Brain pericyte (primary cell): ENCODE results near the gene LRRC10B.

ENCODE experiments used
- DNase-seq: peaks from one replicate; pipeline ENCODE4 v3.0.0-alpha.2; 2012; ENCODE audit warnings: low read depth, low spot score

LRRC10B gene

DNA sequence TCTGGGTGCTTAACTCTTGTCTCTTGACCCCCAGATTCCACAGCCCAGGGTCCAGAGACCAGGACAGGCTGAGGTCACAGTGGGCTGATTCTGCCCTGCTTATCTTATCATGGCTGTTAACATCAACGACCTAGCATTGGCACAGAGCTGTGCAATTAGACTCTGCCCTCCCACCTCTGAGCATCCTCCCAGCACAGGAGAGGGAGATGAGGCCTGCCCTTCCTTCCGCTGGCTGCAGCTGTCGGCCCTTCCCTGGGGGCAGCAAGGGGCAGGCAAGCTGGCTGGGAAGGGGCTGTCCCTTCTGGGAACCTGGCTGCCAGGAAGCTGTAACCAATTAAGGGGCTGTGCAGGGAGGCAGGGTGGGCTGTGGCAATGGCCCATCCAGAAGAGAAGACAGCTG, 22.5 kb downstream of the LRRC10B start:
- DNase-seq: no peak

DNA sequence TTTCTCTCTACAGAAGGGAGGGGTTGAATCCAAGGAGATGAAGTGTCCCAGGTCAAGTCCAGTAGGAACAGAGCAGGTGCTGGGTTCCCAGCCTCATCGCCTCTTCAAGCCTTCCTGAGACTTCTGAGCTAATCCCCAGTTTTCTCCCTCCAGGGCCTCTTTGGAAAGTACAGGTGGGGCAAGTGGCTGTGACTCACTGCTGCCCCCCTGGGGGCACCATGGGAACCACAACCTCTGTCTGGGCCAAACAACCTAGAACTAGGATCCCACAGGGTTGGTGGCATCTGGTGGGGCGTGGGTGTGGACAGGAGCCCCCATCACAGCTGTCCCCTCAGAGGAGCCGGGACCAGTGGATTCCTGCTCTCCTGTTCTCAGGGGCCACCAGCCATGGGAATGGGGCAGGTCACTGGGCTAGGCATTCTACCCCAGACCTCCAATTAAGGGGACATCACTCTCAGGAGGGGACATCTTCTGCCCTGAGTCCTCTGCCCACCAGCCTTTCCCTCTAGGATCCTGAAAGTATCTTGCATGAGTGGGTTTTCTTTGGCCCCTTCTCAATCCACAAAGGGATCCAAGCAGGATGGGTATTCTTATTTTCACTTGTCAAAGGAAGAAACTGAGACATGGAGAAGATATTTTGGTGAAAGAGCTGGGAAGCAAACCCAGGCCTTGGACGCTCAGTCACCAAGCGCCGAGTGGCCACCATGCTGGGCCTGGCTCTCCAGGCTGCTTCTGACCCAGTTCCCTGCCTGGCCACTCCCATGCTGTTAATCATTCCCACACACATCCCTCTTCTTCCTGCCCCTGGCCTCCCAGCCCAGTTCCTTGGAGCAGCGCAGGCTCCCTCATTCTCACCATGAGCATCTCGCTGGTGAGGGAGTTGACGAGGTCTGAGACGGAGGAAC, 23.8 kb downstream of the LRRC10B start:
- DNase-seq: no peak

DNA sequence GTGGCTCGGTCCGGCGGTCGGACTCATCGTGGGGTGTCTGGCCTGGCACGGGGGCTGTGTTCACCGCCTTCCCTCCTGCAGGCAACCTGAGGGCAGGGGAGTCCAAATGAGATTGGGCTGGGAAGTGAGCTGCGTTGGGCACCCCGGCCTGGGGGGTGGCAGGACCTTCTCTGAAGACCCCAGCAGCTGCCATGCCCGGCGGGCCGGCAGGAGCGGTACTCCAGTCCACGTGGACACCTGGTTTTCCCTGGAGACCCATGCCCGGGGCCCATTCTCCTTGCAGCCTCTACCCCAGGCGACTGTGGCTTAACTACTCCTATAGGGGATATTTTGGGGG, 24.5 kb downstream of the LRRC10B start:
- no peak for DNase-seq

DNA sequence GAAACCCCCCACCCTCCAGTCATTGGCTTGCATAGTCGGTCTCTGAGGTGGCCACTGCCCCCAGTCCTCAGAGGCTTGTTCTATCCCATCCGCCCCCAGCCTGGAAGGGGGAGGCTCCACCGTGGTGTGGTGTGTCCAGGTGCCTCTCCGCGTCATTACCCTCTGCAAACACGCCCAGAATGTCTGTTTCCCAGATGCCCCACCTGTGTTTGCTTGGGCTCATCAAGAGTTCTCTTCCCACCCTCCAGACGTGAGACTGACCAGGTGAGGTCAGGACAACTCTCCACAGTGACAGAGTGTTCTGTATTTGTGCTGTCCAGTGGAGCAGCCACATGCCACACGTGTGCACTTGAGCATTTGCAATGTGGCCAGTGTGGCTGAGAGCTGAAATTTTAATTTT, 24.9 kb downstream of the LRRC10B start:
- no peak for DNase-seq

DNA sequence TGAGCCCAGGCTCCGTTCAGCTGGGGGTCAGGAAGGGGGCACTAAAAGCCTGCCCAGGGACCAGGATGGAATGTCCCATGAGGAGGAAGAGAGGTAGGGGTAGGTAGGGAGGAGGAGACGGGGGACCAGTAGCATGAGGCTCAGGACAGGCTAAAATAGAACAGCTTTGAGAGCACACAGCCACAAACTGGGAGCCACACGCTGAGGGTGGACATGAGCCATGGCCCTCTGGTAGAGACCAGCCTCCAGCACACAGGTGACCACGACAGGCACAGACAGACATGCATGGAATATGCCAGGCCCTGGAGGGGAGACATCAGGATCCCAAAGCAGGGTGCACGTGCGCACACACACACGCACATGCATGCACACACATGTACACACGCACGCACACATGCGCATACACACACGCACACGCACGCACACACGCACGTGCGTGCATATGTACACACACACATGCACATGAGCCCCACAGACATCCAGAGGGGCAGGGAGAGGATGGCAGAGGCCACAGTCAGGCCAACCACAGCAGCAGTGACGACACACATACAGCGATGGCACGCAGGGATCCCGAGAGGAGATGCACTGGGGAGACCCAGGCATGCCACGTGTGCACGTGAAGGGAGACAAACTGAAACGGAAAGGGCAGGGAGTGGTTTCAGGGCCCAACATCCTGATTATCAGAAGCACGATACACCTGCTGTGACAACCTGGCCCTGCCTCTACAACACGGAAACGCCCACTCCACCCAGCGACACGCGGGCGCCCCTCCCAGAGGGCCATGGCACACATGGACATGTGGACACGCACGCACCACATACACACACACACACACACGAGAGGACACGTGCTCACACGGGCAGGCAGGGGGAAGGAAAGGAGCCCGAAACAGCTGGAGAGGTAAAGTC, 25.7 kb downstream of the LRRC10B start:
- no peak for DNase-seq

DNA sequence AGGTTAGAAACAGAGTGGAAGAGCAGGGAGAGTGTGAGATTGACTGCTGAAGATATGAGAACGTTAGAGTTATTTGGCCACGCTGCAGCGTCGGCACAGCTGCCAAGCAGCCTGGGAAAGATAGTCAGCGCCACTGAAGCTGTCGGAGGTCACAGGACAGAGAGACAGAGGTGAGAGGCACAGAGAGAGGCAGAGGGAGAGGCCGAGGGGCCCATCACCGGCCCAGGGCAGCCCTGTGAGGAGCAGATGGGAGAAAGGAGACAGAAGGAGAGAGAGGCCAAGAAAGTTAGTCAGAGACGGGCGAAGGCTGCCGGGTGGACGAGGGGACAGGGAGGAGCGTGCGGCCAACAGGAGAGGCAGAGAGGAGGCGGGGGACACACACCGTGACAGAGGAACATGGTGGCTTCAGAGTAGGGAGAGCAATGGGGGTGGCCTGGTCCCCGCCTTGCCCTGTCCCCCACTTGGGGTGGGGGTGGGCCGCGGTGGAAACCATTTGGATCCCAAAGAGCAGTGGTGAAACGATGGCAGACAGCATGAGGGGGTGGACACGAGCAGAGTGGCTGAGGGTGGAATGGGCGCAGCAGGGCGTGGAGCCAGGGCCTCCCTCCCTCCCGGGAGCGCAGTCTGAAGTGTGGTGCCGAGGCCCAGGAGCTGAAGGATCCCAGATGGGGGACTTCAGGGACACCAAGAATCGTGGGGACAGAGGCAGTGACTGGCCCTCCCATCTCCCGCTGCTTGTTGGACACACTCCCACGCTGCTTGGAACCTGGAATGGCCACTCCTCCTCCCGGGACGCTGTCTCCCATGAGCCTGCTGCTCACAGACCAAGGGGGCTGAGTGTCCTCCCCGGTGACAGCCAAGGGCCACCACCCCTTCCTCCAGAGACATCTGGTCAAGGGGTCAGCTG, 26.6 kb downstream of the LRRC10B start:
- DNase-seq: no peak

DNA sequence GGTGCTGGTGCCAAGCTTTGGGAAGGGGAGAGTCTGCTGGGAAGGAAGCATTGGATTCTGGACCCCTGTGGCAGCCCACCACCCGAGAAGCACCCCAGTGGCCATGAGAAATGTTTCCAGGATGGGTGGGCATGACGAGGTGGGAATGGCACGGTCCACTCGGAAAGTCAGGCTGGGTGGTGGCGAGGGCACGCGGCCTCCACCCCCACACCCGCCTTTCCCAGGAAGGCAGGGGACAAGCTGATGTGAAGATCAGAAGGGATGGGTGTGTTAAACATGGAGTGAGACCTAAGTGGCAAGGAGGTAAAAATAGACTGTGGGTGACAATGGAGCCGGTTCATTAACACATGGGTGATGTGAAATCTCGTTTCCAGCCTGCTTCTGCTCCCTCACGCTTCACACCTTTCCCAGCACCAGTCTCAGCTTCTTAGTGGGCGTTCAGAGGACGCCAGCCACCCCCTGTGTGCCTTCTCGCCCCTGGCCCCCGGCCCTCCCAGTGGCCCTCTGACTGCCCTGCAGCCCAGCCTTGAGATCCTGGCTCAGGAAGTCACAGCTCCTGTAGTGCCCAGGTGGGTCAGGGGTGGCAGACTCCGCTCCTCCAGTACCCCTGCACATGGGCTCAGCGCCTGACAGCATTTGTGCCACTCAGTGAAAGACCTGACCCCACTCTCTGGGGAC, 27.6 kb downstream of the LRRC10B start:
- DNase-seq: no peak

DNA sequence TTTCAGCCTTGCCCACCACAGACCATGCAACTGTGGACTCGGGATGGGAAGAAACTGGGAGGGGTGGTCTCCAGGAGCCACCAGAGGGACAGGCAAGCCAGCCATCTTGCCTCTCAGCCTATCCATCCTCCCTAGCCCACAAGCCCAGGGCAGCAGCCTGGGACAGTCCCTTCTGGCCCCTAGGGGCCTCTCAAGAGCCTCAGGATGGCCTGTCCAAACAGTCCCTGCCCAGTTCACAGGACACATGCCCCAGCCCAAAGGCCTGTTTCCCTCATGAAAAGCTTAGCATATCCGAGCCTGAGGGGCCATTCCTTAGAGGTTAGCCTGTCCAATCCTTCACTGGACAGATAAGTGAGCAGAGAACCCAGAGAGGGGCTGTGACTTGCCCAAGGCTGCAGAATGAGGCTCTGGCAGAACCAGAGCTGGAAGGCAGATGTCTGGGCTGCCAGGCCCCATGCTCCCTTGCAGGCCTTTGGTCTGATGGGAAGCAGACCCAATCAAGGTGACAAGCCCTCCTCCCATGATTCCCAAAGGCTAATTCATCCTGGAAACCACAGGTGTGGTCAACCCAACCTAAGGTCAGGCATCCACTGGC, 28.2 kb downstream of the LRRC10B start:
- DNase-seq: no peak

DNA sequence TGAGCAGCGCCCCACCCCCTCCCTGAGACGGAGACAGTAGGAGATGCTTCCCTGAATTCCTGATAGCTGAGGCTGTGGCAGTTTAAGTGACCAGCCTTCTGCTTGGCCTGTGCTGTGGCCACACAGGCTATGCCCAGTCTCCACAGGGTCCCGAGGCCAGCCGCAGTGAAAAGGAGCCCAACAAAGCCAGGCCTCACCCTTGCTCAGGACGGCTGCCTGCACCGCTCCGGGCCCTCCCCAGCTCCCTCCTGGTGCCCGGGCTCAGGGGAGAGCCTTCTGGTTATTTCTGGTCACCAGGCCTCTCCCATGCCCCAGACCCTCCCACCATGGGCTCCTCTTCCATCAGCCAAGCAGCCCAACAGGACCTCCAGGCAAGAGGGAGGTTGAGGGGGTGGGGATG, 28.8 kb downstream of the LRRC10B start:
- no peak for DNase-seq

DNA sequence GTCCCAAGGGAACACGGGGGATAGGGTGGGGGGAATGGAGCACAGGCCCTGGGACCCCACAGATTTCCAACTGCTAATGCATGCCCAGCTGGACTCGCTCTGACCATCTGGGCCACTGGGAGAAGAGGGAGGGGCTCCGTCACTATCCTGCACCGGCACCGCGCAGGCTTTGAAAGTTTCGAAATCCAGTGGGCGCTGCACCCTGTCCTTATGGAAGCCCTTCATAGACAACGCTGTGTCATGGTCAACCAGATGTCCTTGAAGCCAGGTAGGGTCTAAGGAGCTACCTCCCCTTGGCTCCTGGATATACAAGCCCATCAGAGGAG, 30.1 kb downstream of the LRRC10B start:
- no peak for DNase-seq

DNA sequence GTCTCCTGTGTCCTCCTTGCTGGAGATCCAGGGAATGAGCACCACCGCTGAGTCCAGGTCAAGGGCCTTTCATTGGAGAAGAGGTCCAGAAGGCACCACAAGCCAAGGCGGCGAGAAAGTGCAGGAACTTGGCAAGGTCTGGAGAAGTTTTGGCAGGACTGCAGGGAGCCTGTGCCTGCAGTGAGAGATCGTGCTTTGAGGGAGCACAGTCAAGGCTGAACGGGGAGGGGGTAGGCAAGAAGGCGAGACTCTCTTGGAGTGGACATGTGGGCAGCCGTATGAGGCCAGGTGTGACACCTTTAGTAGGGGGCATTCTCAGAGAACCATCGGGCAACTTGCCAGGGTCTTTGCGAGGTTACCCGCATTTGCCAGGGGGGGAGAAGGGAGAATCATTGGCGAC, 30.5 kb downstream of the LRRC10B start:
- no peak for DNase-seq

DNA sequence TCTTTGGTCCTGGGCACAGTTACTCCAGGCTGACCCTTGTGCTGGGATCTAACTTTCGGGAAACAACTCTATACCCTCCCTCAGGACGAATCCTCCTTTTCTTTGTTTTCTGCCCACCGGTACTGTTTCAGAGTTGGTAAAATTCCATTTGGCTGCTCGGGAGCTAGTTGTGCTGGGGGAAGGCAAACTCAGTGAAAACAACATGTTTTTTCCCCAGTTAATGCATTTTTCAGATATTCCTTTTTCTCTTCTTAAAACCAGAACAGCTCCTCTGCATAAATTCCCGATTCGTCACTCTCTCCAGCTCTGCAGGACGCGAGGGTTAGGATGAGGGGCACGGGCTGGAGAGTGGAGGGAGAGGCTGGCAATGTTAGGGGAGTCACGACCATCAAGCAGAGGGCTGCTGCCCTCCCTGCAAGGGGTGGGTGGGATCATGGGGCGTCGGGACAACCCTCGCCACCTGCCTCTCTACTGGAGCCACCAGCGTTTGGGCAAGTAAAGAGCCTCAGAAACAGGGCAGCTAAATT, 31.3 kb downstream of the LRRC10B start:
- no peak for DNase-seq

DNA sequence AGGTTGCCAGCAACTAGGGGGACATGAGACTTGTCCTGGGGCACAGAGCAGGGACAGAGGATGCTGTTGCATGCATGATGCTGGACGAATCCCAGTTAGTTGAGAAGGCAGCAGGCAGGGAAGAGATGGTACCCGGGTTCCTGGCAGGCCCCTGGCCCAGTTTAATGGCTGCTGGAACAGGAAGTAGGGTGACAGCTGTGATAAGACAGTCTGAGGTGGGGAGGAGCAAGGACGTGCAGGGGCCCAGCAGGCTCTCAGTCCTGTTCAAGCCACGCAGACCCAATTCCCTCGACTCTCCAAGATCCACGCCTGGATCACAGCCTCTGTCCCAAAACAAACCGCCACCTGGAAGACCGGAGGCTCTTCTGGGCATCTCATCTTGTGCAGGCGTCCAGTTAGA, 32.0 kb downstream of the LRRC10B start:
- DNase-seq: no peak

DNA sequence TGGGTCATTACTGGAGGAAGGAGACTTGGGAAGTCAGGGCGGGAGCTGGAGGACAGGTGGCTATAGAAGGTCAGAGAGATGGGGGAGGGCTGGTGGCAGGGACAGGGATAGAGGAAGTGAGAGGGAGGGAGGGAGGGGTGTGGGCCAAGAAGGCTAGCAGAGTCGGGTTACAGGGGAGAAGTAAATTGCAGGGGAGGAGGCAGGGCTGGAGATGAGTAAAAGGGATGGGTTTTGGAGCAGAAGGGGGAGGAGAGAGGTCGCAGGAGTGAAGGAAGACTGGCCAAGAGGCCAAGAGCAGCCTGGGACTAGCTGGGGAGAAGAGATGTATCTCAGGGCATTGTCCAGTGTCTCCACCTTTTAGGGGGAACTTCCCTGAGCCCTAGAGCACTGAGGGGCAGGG, 33.0 kb downstream of the LRRC10B start:
- DNase-seq: no peak

DNA sequence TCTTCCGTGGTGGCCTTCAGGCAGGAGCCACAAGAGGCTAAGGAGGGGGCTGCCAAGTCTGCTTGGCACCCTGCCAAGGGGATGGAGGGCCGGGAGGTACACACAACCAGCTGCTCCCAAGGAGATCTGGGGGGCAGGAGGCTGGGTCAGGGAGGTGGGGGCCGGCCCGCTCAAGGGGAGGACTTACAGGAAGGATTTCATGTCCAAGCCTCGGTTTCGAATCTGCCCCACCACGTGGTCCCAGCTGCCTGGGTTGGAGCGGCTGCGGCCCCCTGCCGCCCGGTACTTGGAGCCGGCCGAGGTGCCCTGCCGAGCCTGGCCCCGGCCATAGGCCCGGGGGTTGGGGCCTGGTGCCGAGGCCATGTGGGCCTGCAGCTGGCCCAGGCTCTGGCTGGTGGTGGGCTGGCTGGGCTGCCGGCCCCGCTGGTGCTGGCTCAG, 33.5 kb downstream of the LRRC10B start:
- no peak for DNase-seq

DNA sequence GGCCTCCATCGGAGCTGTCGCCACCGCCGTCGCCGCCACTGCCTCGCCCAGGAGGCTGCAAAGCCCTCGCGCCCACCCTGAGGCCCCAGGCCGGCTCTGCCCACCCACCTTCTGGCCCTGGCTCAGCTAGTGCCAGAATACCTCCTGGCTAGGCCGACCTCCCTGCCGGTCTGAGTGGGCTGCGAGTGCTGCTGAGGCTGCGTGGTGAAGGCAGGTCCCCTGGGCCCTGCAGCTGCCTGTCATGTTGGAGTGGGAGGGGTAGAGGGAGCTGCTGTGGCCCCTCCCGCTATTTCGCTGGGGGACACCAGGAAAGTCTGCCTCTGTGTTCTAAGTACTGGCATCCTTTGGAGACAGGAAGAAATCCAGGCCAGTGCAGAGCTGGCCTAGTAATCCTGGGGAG, 34.2 kb downstream of the LRRC10B start:
- DNase-seq: no peak

DNA sequence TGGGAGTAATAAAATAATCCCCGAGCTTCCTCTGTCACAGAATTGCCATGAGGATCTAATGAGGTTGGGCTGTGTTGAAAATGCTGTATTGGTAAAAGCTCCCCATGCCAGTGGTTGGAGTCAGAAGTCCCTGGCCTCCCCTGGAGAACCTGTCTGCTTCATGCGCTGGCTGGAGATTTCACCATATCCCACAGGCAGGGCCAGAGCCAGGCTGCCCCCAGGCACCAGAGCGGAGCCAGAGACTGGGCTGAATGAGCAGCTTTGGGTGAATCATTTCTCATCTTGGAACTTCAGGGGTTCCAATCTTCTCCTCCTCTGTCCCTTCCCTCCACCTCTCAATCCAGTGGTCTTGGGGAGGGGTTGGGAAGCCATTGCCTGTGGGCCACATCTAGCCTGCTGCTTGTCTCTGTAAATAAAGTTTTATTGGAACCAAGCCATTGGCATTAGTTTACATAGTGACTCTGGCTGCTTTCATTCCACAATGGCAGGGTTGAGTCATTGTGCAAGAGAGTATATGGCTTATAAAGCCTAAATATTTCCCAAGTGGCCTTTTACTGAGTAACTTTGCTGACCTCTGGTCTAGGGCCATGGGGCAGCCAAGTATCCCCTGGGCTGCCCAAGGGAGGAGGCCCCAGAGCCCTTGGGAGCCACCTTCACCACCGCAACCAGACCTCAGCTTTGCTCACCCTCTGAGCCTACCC, 35.2 kb downstream of the LRRC10B start:
- no peak for DNase-seq

DNA sequence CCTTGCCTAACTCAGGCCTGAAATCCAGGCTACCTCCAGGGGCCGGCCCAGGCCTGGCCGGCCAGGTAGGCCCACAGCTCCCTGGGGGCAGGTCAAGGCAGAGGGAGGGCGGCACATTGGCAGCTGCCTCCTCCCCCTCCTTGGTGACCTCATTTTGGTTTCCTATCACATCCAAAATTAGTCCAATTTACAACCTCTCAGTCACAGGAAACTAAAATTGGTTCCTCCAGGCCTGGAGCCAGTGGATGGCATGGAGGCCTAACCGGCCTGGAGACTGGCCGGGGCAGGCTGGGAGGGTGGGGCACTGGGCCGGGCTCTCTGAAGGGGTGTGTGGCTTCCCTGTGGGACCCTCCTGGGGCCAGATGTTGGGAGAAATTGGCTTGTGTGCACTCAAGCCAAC, 35.9 kb downstream of the LRRC10B start:
- DNase-seq: no peak

DNA sequence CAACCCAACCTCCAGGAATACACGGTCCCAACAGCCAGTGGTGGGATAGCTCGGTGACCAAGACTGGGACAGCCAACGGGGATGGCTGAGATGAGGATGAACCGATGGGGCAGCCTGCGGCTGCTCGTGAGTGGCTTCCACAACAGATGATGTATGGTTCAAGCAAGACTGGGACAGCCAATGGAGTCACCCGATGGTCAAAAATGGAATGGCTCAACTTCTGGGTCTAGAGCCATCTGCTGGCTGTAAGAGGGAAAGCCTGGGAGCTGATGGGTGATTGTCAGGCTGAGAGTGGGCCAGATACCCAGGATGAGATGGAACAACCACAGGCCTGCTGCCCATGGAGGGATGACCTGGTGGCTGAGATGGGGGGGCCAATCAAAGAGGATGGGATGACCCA, 36.8 kb downstream of the LRRC10B start:
- DNase-seq: no peak

DNA sequence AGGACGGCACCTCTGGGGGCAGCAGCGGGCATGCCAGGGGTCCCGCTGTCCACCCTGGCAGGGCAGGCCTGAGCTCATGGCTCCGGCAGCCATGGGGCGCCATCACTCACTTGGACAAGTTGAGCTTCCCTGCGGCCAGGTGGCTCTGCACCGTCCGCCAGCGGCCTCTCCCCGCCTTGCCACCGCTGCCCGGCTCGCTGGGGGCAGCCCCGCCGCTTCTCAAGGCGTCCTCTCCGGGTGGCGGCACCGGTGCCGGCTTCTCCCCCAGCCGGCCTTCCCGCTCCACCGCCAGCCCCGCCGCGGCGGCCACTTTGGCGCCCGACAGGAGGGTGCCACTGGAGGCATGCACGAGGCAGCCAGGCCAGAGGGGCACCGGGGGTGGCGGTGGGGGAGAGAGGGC, 37.4 kb downstream of the LRRC10B start:
- DNase-seq: no peak
